OCI-M1 (cell line): ENCODE results near the gene FBH1.
"Not testable (repeated sequence)": the region's sequence is repeated elsewhere in the genome, so short reads cannot be mapped to it uniquely, and the experiment has no call there.

Experiments used
- DNase-seq: peaks from one replicate; lab custom pipeline; 2025; lab: John Stamatoyannopoulos, UW

Gene FBH1

GRCh38 chr10:5904227-5904626 is 14.2 kb downstream of the FBH1 start:
- DNase-seq, result no peak

GRCh38 chr10:5905854-5906507 is 15.9 kb downstream of the FBH1 start:
- DNase-seq, result no peak

- DNase-seq, result no peak
Observed at GRCh38 chr10:5906651-5907050, 16.6 kb downstream of the FBH1 start.

- DNase-seq, result not testable (repeated sequence)
Observed at GRCh38 chr10:5908676-5909075, 18.6 kb downstream of the FBH1 start.

GRCh38 chr10:5910323-5911100 is 20.5 kb downstream of the FBH1 start:
- no peak for DNase-seq

GRCh38 chr10:5911670-5912069 is 21.6 kb downstream of the FBH1 start:
- no peak for DNase-seq

- no peak for DNase-seq
Observed at GRCh38 chr10:5913736-5914135, 23.7 kb downstream of the FBH1 start.

- DNase-seq, result no peak
Observed at GRCh38 chr10:5915451-5915850, 25.4 kb downstream of the FBH1 start.

- no peak for DNase-seq
Observed at GRCh38 chr10:5917305-5917704, 27.3 kb downstream of the FBH1 start.

GRCh38 chr10:5918763-5919162 is 28.7 kb downstream of the FBH1 start:
- DNase-seq, result no peak

- DNase-seq, result no peak
Observed at GRCh38 chr10:5919568-5919967, 29.5 kb downstream of the FBH1 start.

GRCh38 chr10:5921746-5922145 is 31.7 kb downstream of the FBH1 start:
- no peak for DNase-seq

GRCh38 chr10:5924889-5925288 is 34.8 kb downstream of the FBH1 start:
- DNase-seq, result no peak

GRCh38 chr10:5927306-5927705 is 37.3 kb downstream of the FBH1 start:
- no peak for DNase-seq

GRCh38 chr10:5929442-5929841 is 39.4 kb downstream of the FBH1 start:
- DNase-seq, result no peak

- DNase-seq, result no peak
Observed at GRCh38 chr10:5930272-5930671, 40.2 kb downstream of the FBH1 start.

GRCh38 chr10:5932345-5932744 is 42.3 kb downstream of the FBH1 start:
- DNase-seq, result no peak

GRCh38 chr10:5933909-5934546 is 44.0 kb downstream of the FBH1 start:
- DNase-seq, result peak; percentile 86

GRCh38 chr10:5935628-5936027 is 45.6 kb downstream of the FBH1 start:
- no peak for DNase-seq

GRCh38 chr10:5937016-5937415 is 47.0 kb downstream of the FBH1 start:
- no peak for DNase-seq

- DNase-seq, result no peak
Observed at GRCh38 chr10:5938291-5938690, 48.2 kb downstream of the FBH1 start.

GRCh38 chr10:5940807-5941218 is 50.8 kb downstream of the FBH1 start:
- DNase-seq, result peak; percentile 87

- DNase-seq, result no peak
Observed at GRCh38 chr10:5941579-5941978, 51.5 kb downstream of the FBH1 start.
